Measurements from ENCODE around the gene ZBTB49.
"Not testable (repeated sequence)": the region's sequence is repeated elsewhere in the genome, so short reads cannot be mapped to it uniquely, and the experiment has no call there.

Gene ZBTB49

GRCh38 chr4:4326166-4326565 is 36.1 kb downstream of the ZBTB49 start:
- no peak for DNase-seq

GRCh38 chr4:4327652-4328121 is 37.6 kb downstream of the ZBTB49 start:
- DNase-seq: no peak

GRCh38 chr4:4328206-4328605 is 38.2 kb downstream of the ZBTB49 start:
- no peak for DNase-seq

GRCh38 chr4:4328840-4329239 is 38.8 kb downstream of the ZBTB49 start:
- no peak for DNase-seq

GRCh38 chr4:4329496-4329895 is 39.4 kb downstream of the ZBTB49 start:
- DNase-seq: no peak

GRCh38 chr4:4330794-4331193 is 40.7 kb downstream of the ZBTB49 start:
- no peak for DNase-seq

- no peak for DNase-seq
These were observed 42.5 kb downstream of the ZBTB49 start for GRCh38 chr4:4332529-4332928.

GRCh38 chr4:4333265-4333706 is 43.2 kb downstream of the ZBTB49 start:
- DNase-seq: peak; percentile 47

GRCh38 chr4:4334798-4335520 is 44.9 kb downstream of the ZBTB49 start:
- DNase-seq: no peak

- no peak for DNase-seq
These were observed 48.4 kb downstream of the ZBTB49 start for GRCh38 chr4:4338210-4339001.

- no peak for DNase-seq
These were observed 49.5 kb downstream of the ZBTB49 start for GRCh38 chr4:4339504-4340085.

- no peak for DNase-seq
These were observed 52.0 kb downstream of the ZBTB49 start for GRCh38 chr4:4341861-4342650.

GRCh38 chr4:4343038-4343437 is 53.0 kb downstream of the ZBTB49 start:
- no peak for DNase-seq

GRCh38 chr4:4344915-4345527 is 55.0 kb downstream of the ZBTB49 start:
- DNase-seq: no peak

- DNase-seq: no peak
These were observed 57.5 kb downstream of the ZBTB49 start for GRCh38 chr4:4347585-4347984.

GRCh38 chr4:4348585-4348984 is 58.5 kb downstream of the ZBTB49 start:
- DNase-seq: not testable (repeated sequence)

- no peak for DNase-seq
These were observed 59.8 kb downstream of the ZBTB49 start for GRCh38 chr4:4349867-4350266.

- DNase-seq: no peak
These were observed 60.9 kb downstream of the ZBTB49 start for GRCh38 chr4:4350909-4351308.

- no peak for DNase-seq
These were observed 65.3 kb downstream of the ZBTB49 start for GRCh38 chr4:4355302-4355701.

GRCh38 chr4:4356106-4357041 is 66.3 kb downstream of the ZBTB49 start:
- no peak for DNase-seq
